H9 (cell line): ENCODE data around the gene TIA1. TPM values are rescaled to one million over a fixed set of nuclear protein-coding genes. Genes with fewer than 3 reads are reported as not detected.
"Not testable (repeated sequence)": the region's sequence is repeated elsewhere in the genome, so short reads cannot be mapped to it uniquely, and the experiment has no call there.

ENCODE experiments used
- DNase-seq: peaks from one replicate; pipeline ENCODE4 v3.0.0-alpha.2; 2017
- H2AFZ ChIP-seq: one replicate; pipeline ENCODE4 v1.6.1; 2013; ENCODE audit warnings: mild to moderate bottlenecking, low read length, control low read depth, moderate library complexity
- H2AK5ac ChIP-seq: 2 replicates; pipeline ENCODE4 v1.6.1; 2013; ENCODE audit warnings: low read length, control low read depth, mixed read lengths; ENCODE audit not compliant: insufficient read length
- H2BK120ac ChIP-seq: one replicate; pipeline ENCODE4 v1.6.1; 2013; ENCODE audit warnings: low read depth, mild to moderate bottlenecking, low read length, control low read depth, inconsistent platforms; ENCODE audit not compliant: poor library complexity, severe bottlenecking
- H2BK12ac ChIP-seq: 2 replicates; pipeline ENCODE4 v1.6.1; 2013; ENCODE audit warnings: low read length, control low read depth, mixed read lengths, low read depth; ENCODE audit not compliant: insufficient read length
- H2BK15ac ChIP-seq: 2 replicates; pipeline ENCODE4 v1.6.1; 2013; ENCODE audit warnings: low read depth, low read length, control low read depth
- H2BK20ac ChIP-seq: one replicate; pipeline ENCODE4 v1.6.1; 2013; ENCODE audit warnings: low read depth, mild to moderate bottlenecking, low read length, control low read depth, inconsistent platforms; ENCODE audit not compliant: poor library complexity, severe bottlenecking
- H2BK5ac ChIP-seq: 2 replicates; pipeline ENCODE4 v1.6.1; 2013; ENCODE audit warnings: low read length, control low read depth, mixed read lengths; ENCODE audit not compliant: insufficient read length
- H3K14ac ChIP-seq: 2 replicates; pipeline ENCODE4 v1.6.1; 2013; ENCODE audit warnings: low read length, control low read depth; ENCODE audit not compliant: insufficient read depth
- H3K18ac ChIP-seq: 2 replicates; pipeline ENCODE4 v1.6.1; 2013; ENCODE audit warnings: low read depth, mild to moderate bottlenecking, mixed read lengths, low read length, control low read depth; ENCODE audit not compliant: insufficient read length
- H3K23ac ChIP-seq: 2 replicates; pipeline ENCODE4 v1.6.1; 2013; ENCODE audit warnings: low read length, control low read depth, mixed read lengths, low read depth; ENCODE audit not compliant: insufficient read length
- H3K23me2 ChIP-seq: 2 replicates; pipeline ENCODE4 v1.6.1; 2013; ENCODE audit warnings: low read depth, mild to moderate bottlenecking, mixed read lengths, low read length, control low read depth; ENCODE audit not compliant: insufficient read length, poor library complexity, severe bottlenecking
- H3K27ac ChIP-seq: 2 replicates; pipeline ENCODE4 v1.5.1; 2013; ENCODE audit warnings: low read length, control low read depth, mixed read lengths, low read depth; ENCODE audit not compliant: insufficient read length
- H3K27me3 ChIP-seq: 2 replicates; pipeline ENCODE4 v1.6.1; 2013; ENCODE audit warnings: low read length, control low read depth, inconsistent platforms; ENCODE audit not compliant: insufficient read depth
- H3K4ac ChIP-seq: 2 replicates; pipeline ENCODE4 v1.6.1; 2013; ENCODE audit warnings: low read depth, mild to moderate bottlenecking, control low read depth, inconsistent platforms, low read length, moderate library complexity
- H3K4me1 ChIP-seq: 2 replicates; pipeline ENCODE4 v1.6.1; 2013; ENCODE audit warnings: low read length, control low read depth, inconsistent platforms; ENCODE audit not compliant: insufficient read depth
- H3K4me2 ChIP-seq: 2 replicates; pipeline ENCODE4 v1.6.1; 2013; ENCODE audit warnings: low read length, control low read depth, mixed read lengths; ENCODE audit not compliant: insufficient read length, insufficient read depth
- H3K56ac ChIP-seq: 2 replicates; pipeline ENCODE4 v1.6.1; 2013; ENCODE audit warnings: low read depth, mild to moderate bottlenecking, mixed read lengths, low read length, control low read depth; ENCODE audit not compliant: insufficient read length
- H3K79me1 ChIP-seq: 2 replicates; pipeline ENCODE4 v1.6.1; 2013; ENCODE audit warnings: low read depth, mild to moderate bottlenecking, moderate library complexity, low read length, control low read depth, inconsistent platforms; ENCODE audit not compliant: insufficient read depth, poor library complexity, severe bottlenecking
- H3K79me2 ChIP-seq: 2 replicates; pipeline ENCODE4 v1.6.1; 2013; ENCODE audit warnings: low read length, control low read depth, inconsistent platforms; ENCODE audit not compliant: insufficient read depth
- H3K9ac ChIP-seq: 2 replicates; pipeline ENCODE4 v1.6.1; 2013; ENCODE audit warnings: low read length, control low read depth, mixed read lengths; ENCODE audit not compliant: insufficient read length; ENCODE audit errors: extremely low read depth
- H3K9me3 ChIP-seq: one replicate; pipeline ENCODE4 v1.6.1; 2013; ENCODE audit warnings: low read depth, low read length, inconsistent platforms; ENCODE audit not compliant: control insufficient read depth
- H3T11ph ChIP-seq: one replicate; pipeline ENCODE4 v1.6.1; 2013; ENCODE audit warnings: mild to moderate bottlenecking, low read length, control low read depth, inconsistent platforms
- H4K20me1 ChIP-seq: one replicate; pipeline ENCODE4 v1.6.1; 2013; ENCODE audit not compliant: control insufficient read depth, insufficient read length, insufficient read depth
- H4K5ac ChIP-seq: 2 replicates; pipeline ENCODE4 v1.6.1; 2013; ENCODE audit warnings: low read depth, mild to moderate bottlenecking, mixed read lengths, low read length, control low read depth; ENCODE audit not compliant: insufficient read length
- H4K8ac ChIP-seq: replicated peaks from 2 replicates; pipeline ENCODE4 v1.6.1; 2013; ENCODE audit warnings: low read length, control low read depth, mixed read lengths, low read depth; ENCODE audit not compliant: insufficient read length
- H4K91ac ChIP-seq: 2 replicates; pipeline ENCODE4 v1.6.1; 2013; ENCODE audit warnings: low read depth, mild to moderate bottlenecking, moderate library complexity, mixed read lengths, low read length, control low read depth; ENCODE audit not compliant: insufficient read length
- H3K27ac Mint-ChIP-seq, 3 experiments: 2 replicates in 2 of 3; 3 replicates in 1 of 3; pipeline ENCODE4 v1.8.0; 2020 to 2021; ENCODE audit warnings: mixed read lengths in 3 of 3, mild to moderate bottlenecking in 1 of 3, moderate library complexity in 1 of 3
- H3K27me3 Mint-ChIP-seq: 2 replicates; pipeline ENCODE4 v1.8.0; 2021; ENCODE audit warnings: low read depth, mild to moderate bottlenecking, moderate library complexity, mixed read lengths
- H3K36me3 Mint-ChIP-seq, 3 experiments: 2 replicates in 2 of 3; 3 replicates in 1 of 3; pipeline ENCODE4 v1.8.0; 2020 to 2021; ENCODE audit warnings: low read depth in 3 of 3, mixed read lengths in 3 of 3; ENCODE audit not compliant: insufficient read depth in 1 of 3
- H3K4me1 Mint-ChIP-seq, 2 experiments: 2 replicates each; pipeline ENCODE4 v1.8.0; 2020; ENCODE audit warnings: mixed read lengths in 2 of 2
- H3K4me3 Mint-ChIP-seq, 2 experiments: 2 replicates in 1 of 2; 3 replicates in 1 of 2; pipeline ENCODE4 v1.8.0; 2020 to 2021; ENCODE audit warnings: mild to moderate bottlenecking in 2 of 2, mixed read lengths in 2 of 2, moderate library complexity in 1 of 2
- H3K9me3 Mint-ChIP-seq, 2 experiments: 2 replicates in 1 of 2; 3 replicates in 1 of 2; pipeline ENCODE4 v1.8.0; 2020; ENCODE audit warnings: mild to moderate bottlenecking in 2 of 2, mixed read lengths in 2 of 2, moderate library complexity in 1 of 2
- WGBS: extraction: QIAGEN DNeasy Blood & Tissue Kit; methylation state at CpG from one replicate; pipeline ENCODE4 v1.1.7; 2013; ENCODE audit warnings: missing lambda C conversion rate, low lambda C conversion rate, mixed read lengths; ENCODE audit not compliant: insufficient read length; ENCODE audit errors: extremely low coverage; 5-methylcytosine and 5-hydroxymethylcytosine counted together
- total RNA-seq: library from RNA; stranded (reverse); gene quantifications from 2 replicates; pipeline ENCODE4 v1.2.1, GENCODE V29; 2021

The TIA1 gene
- total RNA-seq, 1 experiment from 2014 or later: 193 TPM

DNA sequence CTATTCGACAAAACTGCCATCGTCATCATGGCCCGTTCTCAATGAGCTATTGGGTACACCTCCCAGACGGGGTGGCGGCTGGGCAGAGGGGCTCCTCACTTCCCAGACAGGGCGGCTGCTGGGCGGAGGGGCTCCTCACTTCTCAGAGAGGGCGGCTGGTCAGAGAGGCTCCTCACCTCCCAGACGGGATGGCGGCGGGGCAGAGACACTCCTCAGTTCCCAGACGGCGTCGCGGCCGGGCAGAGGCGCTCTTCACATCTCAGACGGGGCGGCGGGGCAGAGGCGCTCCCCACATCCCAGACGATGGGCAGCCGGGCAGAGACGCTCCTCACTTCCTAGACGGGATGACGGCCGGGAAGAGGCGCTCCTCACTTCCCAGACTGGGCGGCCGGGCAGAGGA is 18.5 kb upstream of the TIA1 start:
- H3K79me1 ChIP-seq, H2BK15ac ChIP-seq, H3K27ac ChIP-seq, H3K4ac ChIP-seq, H2AFZ ChIP-seq, H2BK120ac ChIP-seq, H3K18ac ChIP-seq, H3K56ac ChIP-seq, H3T11ph ChIP-seq, H4K8ac ChIP-seq, H2BK20ac ChIP-seq, H4K91ac ChIP-seq, H3K4me3 Mint-ChIP-seq, H3K4me1 Mint-ChIP-seq, H3K27me3 Mint-ChIP-seq, H3K14ac ChIP-seq, H4K5ac ChIP-seq, H4K20me1 ChIP-seq, DNase-seq, H2BK12ac ChIP-seq, H3K23me2 ChIP-seq, H2AK5ac ChIP-seq, H3K27ac Mint-ChIP-seq, H3K9me3 ChIP-seq, H3K9ac ChIP-seq, H3K4me1 ChIP-seq, H3K79me2 ChIP-seq, H3K4me2 ChIP-seq, H3K23ac ChIP-seq, H3K27me3 ChIP-seq, H2BK5ac ChIP-seq: not testable (repeated sequence)
- Mint-ChIP-seq H3K9me3 (peaks cover 16 to 22% of the 10 kb centered on the region in 2 experiments), H3K36me3 (peaks cover 45 to 60% (median 50%) of the 10 kb centered on the region in 3 experiments)
- WGBS: no CpG with 5 or more reads among the region's 30 CpGs
